Measurements from ENCODE around the gene CRTC3.

GRCh38 chr15:90581771-90582352 is 52.1 kb downstream of the CRTC3 start:
- TF ChIP-seq CTCF (IDR thresholded peaks at IDR 0.05; ENCODE audit: low read depth, low read length) (no peak), MAX (IDR thresholded peaks at IDR 0.05; ENCODE audit: low read depth, low read length) (no peak), POLR2A (IDR thresholded peaks at IDR 0.05; ENCODE audit: extremely low read depth, insufficient read length) (no peak), MYC (IDR thresholded peaks at IDR 0.05; ENCODE audit: low read depth, low read length) (no peak)

All from NB4 (cell line).